GM19467 (cell line): Measurements from ENCODE around the gene ECEL1.

ENCODE experiments used
- ATAC-seq: cut with Tn5 transposase; IDR thresholded peaks from one replicate; pipeline ENCODE4 v1.9.1; 2021; ENCODE audit warnings: mild to moderate bottlenecking, moderate library complexity; ENCODE audit not compliant: unreplicated experiment

Gene ECEL1

GRCh38 chr2:232502511-232502910 lies 14.9 kb upstream of the ECEL1 start:
- no peak for ATAC-seq

DNA sequence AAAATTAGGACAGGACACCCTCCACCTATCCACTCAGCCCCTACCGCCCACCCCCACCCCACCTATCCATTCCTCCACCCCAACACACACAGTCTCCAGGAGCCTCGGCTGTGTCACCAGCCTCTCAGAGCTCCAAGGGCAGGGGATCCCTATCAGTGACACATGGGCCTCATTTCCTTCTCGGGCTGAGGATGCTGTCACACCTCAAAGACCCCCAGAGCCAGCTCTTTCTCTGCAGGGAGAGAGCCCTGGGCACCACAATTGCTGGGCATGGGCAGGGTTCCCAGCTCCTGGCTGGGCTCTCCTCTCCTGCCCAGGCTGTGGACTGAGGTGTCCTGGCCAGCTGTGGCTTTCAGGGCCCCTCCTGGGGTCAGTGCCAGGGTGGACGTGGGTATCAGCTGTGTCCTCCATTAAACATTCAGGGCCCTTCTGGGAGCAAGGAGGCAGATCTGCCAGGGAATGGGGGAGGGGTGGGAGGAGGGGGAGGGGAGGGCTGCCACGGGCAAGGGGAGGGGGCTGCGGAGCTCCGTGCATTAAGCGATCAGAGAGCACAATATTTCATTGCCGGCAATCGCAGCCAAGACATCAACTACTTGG lies 14.3 kb upstream of the ECEL1 start:
- ATAC-seq = no peak

GRCh38 chr2:232501331-232501771 lies 13.7 kb upstream of the ECEL1 start:
- no peak for ATAC-seq

DNA sequence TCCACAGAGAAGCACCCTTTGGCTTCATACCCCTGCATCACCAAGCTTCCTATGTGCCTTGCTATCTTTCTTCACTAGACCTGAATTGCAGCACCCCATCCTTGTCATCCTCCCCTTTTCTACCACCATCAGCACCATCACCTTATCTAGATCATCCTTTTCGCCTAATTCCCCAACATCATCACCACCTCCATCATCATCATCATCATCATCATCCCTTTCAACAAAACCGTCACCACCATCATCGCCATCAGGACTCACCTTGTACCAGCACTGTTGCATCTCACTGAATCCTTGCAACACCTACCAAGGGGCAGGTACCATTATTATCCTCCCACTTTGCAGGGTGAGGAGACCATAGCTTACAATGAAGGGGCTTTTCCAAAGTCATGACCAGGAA lies 10.8 kb upstream of the ECEL1 start:
- ATAC-seq = no peak

GRCh38 chr2:232497348-232497747 lies 9.7 kb upstream of the ECEL1 start:
- ATAC-seq = no peak

DNA sequence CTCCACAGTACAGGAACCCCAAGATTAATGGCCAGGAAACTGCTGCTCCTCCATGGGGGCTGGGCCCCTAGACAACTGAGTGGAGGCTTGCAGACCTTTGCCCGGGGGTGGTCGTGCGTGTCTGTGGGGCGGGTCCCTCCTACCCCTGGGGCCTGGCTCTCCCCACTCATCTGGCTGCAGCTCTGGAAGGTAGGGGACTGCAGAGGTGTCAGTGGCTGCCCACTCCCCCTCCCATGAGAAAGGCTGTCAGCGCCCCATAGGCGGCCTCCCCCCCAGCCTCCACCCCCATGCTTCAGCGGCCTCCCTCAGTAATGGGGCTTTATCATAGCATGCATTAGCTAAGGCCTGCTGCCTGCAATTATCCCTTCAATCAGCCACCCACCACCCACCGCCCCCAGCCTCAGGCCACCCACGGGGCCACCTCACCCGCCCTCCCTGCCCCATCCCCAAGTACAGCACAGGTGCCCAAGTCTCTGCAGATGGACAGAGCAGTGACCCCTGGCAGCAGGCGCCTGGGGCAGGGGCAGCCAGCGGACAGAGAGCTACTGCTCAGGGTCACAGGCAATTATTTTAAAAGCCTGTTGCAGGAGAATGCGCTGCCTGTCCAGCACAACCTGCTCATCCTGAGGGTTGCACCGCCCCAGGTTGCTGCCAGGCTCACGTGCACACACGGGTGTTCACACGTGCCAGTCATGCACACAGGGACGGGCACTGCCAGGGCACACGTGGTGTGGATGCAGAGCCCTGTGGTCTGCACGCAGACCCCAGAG lies 9.1 kb upstream of the ECEL1 start:
- ATAC-seq = no peak

GRCh38 chr2:232495292-232495691 lies 7.7 kb upstream of the ECEL1 start:
- ATAC-seq = no peak

GRCh38 chr2:232494542-232494941 lies 6.9 kb upstream of the ECEL1 start:
- no peak for ATAC-seq

GRCh38 chr2:232493701-232494474 lies 6.3 kb upstream of the ECEL1 start:
- ATAC-seq = no peak

DNA sequence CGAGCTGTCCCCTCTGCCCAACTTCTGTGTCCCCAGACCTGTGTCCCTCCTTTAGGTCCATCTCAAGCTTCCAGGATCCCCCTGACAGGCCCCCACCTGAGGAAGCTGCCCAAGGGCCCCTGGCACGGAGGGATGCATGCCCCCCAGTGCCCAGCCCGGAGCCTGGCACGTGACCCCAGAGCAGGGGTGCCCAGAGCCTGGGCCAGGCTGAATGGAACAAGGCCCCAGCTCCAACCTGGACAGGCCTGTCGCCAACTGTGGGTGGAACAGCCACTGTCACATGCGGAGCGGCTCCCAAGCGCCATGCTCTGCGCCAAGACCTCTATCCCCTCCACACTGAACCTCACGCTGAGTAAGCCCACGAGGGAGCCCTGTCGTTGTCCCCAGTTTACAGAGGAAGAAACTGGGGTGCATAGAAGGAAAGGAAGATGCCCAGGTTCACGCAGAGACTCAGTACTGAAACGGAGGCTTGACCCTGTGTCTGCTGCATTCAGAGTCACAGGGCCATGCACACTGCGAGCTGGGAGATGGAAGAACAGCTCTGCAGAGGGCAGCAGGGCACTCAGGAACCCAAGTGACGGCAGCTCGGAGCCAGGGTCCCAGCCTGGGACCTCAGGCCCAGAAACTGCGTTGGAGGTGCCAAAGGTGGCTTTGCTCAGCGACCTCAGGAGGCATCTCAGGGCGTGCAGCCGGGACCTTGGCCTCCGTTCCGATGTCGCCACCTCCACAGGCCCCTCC lies 5.5 kb upstream of the ECEL1 start:
- no peak for ATAC-seq

GRCh38 chr2:232492236-232492848 lies 4.7 kb upstream of the ECEL1 start:
- no peak for ATAC-seq

- no peak for ATAC-seq
These were observed 3.6 kb upstream of the ECEL1 start for GRCh38 chr2:232491139-232491780.

- no peak for ATAC-seq
These were observed 2.8 kb upstream of the ECEL1 start for GRCh38 chr2:232490221-232491138.

- ATAC-seq = no peak
These were observed 2.0 kb upstream of the ECEL1 start for GRCh38 chr2:232489516-232490220.

DNA sequence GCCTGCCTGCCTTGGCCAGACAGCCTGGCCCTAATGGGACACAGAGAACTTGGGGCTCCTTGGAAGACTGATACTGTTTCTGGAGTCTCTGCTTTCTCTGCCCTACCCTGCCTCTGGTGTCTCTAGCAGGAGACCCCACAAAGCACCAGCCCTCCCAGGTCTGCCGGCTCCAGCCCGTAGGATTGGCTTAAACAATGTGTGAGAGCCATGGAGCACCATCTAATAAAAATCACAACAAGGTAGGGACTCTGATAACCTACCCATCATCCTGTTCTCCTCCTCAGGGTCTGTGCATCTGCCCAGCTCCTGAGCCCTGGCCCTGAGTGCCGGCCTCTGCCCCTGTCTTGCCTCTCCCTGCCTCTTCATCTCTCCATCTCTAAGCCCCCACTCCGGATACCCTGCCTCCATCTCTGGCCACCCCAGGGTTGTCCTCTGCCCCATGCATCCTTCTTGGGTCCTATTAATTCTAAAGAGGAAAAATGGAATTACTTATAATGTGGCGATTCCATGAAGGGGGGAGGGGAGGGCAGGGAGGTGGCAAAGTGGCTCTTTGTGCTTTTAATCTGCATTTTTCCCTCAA lies 1.2 kb upstream of the ECEL1 start:
- ATAC-seq = no peak

DNA sequence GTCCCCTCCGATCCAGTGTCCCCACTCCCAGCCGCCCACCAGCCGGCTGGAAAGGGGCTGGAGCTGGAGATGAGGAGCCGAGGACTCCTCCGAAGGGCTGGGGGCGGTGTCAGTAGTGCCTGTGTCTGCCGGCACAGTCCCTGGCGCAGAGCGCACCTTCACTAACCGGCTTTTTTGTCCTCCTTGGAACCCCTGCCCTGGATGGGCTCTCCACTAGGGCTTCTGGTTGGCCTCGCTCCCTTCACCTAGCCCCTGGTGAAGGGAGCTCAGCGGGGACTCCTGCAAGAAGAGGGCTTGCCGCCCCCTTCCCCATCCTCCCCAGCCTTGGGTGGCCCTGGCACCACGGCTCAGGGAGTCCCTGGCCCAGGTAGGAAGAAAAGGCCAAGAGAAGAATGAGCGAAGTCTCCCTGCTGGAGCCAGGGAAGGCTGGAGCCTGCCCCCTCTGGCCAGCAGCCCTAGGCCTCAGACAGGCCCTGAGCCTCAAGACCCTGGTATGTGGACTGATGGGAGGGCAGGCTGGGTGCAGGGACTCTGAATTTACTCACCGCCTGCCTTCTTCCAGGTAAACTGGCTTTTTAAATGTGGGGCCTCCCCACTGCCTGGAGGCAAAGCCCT lies 570 bp upstream of the ECEL1 start:
- ATAC-seq = no peak

DNA sequence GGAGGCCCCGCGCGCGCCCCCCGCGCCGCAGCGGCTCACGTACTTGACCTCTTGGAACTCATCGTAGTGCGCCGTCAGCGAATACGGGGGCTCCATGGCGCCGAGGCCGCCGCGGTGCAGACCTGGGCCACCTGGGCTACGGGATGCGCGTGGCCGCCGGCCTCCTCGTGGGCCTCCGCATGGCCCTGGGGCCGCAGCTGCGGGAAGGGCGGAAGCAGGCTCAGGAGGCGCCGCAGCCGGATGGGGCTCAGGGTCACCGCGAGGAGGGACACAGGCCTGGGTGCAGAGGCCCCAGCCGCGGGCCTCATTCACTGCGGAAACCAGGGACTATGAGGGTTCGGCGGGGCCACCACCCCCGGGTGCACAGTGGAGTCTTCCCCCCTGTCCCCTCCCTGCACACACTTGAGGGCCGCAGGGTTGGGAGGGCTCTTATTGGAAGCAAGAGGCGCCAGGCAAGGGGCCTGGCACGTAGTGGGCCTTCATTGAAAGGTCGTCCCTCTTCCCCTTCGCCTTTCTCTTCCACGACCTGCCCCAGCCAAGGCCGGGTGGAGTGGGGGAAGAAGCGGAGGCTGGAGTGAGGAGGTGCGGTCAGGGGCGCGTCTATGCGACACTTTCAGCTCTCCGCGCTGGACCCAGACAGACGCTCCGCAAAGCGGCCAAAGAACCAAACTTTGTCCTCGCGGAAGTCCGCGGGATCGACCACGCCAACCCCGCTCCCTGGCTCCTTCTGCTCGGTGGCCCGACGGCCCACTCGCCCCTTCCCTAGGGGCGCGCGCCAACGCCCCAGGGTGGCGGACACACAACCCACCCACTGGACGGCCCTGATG lies 863 bp downstream of the ECEL1 start:
- no peak for ATAC-seq
